Uterus (tissue), 4 donors: ENCODE data around the gene RPS10. TPM values are rescaled to one million over a fixed set of nuclear protein-coding genes. Genes with fewer than 3 reads are reported as not detected.

Experiments
- DNase-seq, 2 donors: peaks; one replicate each; pipeline ENCODE4 v3.0.0-alpha.2; 2019 to 2020
- H3K27ac ChIP-seq, 2 donors: fragments of 200-600 bp; sonication (generic); 1 replicate in 1 of 2; 2 replicates in 1 of 2; pipeline ENCODE4 v1.5.1; 2016 to 2018
- H3K27me3 ChIP-seq, 2 donors: fragments of 200-600 bp; sonication (generic); one replicate each; pipeline ENCODE4 v1.5.1; 2018 to 2019; ENCODE audit warnings: control low read depth in 1 of 2
- H3K36me3 ChIP-seq, 2 donors: fragments of 200-600 bp; sonication (generic); one replicate each; pipeline ENCODE4 v1.5.1; 2019; ENCODE audit warnings: control low read depth in 1 of 2
- H3K4me1 ChIP-seq, 2 donors: fragments of 200-600 bp; sonication (generic); one replicate each; pipeline ENCODE4 v1.5.1; 2018 to 2019; ENCODE audit warnings: control low read depth in 1 of 2
- H3K4me3 ChIP-seq, 2 donors: fragments of 200-600 bp; sonication (generic); 1 replicate in 1 of 2; 2 replicates in 1 of 2; pipeline ENCODE4 v1.5.1; 2018 to 2019; ENCODE audit warnings: mild to moderate bottlenecking in 1 of 2
- H3K9me3 ChIP-seq, 2 donors: fragments of 200-600 bp; sonication (generic); one replicate each; pipeline ENCODE4 v1.5.1; 2019; ENCODE audit warnings: control low read depth in 1 of 2
- POLR2A ChIP-seq, 2 donors: fragments of 450-650 bp; IDR thresholded peaks; one replicate each; pipeline ENCODE4 v1.6.1; 2016; ENCODE audit warnings: antibody characterized with exemption in 2 of 2, mild to moderate bottlenecking in 1 of 2, moderate library complexity in 1 of 2
- intact Hi-C: fragments of 100-400 bp; cut with DNase I; formaldehyde crosslinking; loops from one replicate; pipeline ENCODE4 v1.15.1; 2023; ENCODE audit warnings: low total_unique reads
- total RNA-seq, 4 donors: library from RNA; depleted of rRNA in 3 of 4; stranded (reverse); fragments of >200 nt in 3 of 4; gene quantifications; one replicate each; pipeline versions ENCODE4 v1.1.0 to v1.2.4, GENCODE V29; 2014 to 2023
- TF ChIP-seq, protein P1 (sequence below), 4 experiments: fragments of 200-600 bp in 2 of 4; fragments of 450-650 bp in 2 of 4; sonication (generic) in 2 of 4; IDR thresholded peaks; one replicate each; pipeline ENCODE4 v1.5.1; 2016 to 2019; ENCODE audit warnings: antibody characterized with exemption in 4 of 4, mild to moderate bottlenecking in 2 of 4, moderate library complexity in 1 of 4
- donor health status: DM: yes; HTN: yes; CAD: no.

RPS10 gene
- total RNA-seq, 4 donors from 2014 or later: 1,812 to 9,385 (median 3,859) TPM

DNA sequence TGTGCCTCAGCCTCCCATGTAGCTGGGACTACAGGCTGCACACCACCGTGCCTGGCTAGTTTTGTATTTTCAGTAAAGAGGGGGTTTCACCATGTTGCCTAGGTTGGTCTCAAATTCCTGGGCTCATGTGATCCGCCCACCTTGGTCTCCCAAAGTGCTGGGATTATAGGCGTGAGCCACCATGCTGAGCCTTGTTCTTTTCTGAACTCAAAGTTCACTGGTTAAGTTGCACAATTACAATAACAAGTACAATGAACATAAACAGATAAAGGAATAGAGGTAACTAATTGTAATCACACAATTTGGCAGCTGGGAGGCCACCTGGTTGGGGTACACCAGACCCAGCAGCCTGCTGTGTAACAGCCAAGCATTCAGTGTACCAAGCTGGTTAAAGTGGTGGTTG, 40.1 kb downstream of the RPS10 start:
- no peaks in the 10 kb centered on the region for H3K9me3 ChIP-seq
- TF ChIP-seq, protein P1, sequence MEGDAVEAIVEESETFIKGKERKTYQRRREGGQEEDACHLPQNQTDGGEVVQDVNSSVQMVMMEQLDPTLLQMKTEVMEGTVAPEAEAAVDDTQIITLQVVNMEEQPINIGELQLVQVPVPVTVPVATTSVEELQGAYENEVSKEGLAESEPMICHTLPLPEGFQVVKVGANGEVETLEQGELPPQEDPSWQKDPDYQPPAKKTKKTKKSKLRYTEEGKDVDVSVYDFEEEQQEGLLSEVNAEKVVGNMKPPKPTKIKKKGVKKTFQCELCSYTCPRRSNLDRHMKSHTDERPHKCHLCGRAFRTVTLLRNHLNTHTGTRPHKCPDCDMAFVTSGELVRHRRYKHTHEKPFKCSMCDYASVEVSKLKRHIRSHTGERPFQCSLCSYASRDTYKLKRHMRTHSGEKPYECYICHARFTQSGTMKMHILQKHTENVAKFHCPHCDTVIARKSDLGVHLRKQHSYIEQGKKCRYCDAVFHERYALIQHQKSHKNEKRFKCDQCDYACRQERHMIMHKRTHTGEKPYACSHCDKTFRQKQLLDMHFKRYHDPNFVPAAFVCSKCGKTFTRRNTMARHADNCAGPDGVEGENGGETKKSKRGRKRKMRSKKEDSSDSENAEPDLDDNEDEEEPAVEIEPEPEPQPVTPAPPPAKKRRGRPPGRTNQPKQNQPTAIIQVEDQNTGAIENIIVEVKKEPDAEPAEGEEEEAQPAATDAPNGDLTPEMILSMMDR (IDR thresholded peaks at IDR 0.05): no peak
- TF ChIP-seq POLR2A (IDR thresholded peaks at IDR 0.05): no peak
- H3K4me3 ChIP-seq: no peak overlapping the region
- no peak for DNase-seq
- no peak overlapping the region for H3K27ac ChIP-seq
- H3K27me3 ChIP-seq: no peaks in the 10 kb centered on the region
- intact Hi-C loops: no loop called here
- H3K4me1 ChIP-seq: no peaks in the 10 kb centered on the region
- no peaks in the 10 kb centered on the region for H3K36me3 ChIP-seq

DNA sequence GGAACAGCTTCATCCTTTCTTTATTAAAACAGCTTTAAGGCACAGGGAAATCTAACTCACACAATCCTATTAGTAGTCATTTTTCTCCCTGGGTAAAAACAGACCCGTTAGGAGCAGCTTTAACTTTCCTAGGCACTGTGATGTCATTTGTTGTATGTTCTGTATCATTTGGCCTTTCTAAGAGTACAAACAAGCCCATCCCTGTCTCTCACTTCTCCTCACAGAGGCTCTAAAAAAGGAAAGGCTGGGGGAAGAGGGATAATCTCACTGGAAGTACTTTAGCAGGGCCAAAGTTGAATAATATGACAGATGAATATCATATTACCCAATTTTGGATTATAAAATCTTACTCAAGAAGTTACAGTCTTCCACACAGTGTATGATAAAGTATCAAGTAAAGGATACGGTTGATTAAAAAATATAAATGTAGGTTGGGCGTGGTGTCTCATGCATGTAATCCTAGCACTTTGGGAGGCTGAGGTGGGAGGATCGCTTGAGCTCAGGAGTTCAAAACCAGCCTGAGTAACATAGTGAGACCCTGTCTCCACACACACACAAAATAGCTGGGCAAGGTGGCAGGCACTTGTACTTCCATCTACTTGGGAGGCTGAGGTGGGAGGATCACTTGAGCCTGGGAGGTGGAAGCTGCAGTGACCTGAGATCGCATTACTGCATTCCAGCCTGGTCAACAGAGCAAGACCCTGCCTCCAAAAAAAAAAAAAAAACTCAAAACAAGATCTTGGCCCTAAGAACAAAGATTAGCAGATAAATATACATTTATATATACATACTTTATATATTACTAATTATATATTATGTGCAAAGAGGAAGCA, 41.3 kb downstream of the RPS10 start:
- no peaks in the 10 kb centered on the region for H3K27me3 ChIP-seq
- no peak overlapping the region for H3K4me3 ChIP-seq
- DNase-seq: no peak
- peak overlapping the region; percentile 54 to 69 for H3K27ac ChIP-seq
- H3K9me3 ChIP-seq: no peaks in the 10 kb centered on the region
- no peaks in the 10 kb centered on the region for H3K36me3 ChIP-seq
- intact Hi-C loops: no loop called here
- H3K4me1 ChIP-seq: no peaks in the 10 kb centered on the region
- TF ChIP-seq, protein P1 (IDR thresholded peaks at IDR 0.05): no peak
- no peak for TF ChIP-seq POLR2A (IDR thresholded peaks at IDR 0.05)

DNA sequence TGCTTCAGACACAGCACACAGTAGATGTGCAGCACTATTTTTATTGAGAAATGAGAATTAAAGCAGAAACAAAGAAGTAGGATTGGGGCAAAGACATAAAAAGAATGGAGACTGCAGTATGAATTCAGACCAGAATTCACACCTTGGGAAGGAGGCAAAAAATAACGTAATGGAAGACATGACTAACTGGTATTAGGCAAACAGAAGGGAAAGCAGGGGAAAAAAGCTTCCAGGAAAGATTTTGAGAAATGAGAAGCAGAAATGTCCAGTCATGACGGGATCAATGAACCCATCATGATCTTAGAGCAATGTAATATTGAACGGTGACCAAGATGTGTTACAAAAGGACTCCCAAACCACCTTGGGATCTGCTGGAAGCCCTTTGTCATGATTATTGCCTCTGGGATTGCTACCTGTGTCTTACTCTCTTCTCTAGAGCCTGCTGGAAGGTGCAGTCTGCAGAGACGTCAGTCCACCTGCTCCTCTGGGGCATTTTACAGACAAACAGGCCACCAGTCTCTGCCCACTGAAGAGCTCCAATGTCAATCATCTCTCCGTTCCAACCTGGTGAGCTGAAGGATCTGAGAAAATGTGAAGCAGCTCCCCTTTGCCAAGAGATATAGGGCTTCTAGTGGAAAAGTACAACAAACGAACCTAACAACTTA, 42.1 kb downstream of the RPS10 start:
- intact Hi-C loops: no loop called here
- no peak overlapping the region for H3K4me3 ChIP-seq
- no peak for TF ChIP-seq POLR2A (IDR thresholded peaks at IDR 0.05)
- TF ChIP-seq, protein P1 (IDR thresholded peaks at IDR 0.05): no peak
- DNase-seq: no peak
- no peaks in the 10 kb centered on the region for H3K9me3 ChIP-seq
- no peaks in the 10 kb centered on the region for H3K36me3 ChIP-seq
- no peaks in the 10 kb centered on the region for H3K27me3 ChIP-seq
- H3K27ac ChIP-seq: peak overlapping the region; percentile 54 to 69
- H3K4me1 ChIP-seq: no peaks in the 10 kb centered on the region

DNA sequence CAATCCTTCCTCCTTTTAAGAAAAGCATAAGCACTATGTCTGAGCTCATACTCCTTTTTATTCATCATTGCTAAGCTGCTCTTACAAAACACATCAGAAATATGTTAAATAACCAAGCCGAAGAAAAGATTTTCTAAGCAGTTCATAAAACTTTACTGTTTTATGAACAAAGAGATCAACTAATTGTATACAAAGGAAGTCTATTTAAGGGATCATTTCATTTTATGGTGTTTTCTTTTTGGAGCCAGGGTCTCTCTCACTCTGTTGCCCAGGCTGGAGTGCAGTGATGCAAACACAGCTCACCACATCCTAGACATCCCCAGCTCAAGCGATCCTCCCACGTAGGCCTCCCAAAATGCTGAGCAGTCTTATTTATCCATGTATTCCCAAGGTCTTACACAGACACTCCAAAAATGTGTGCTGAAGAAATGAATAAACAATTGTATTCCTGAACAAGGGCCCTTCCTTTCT, 42.7 kb downstream of the RPS10 start:
- Histone ChIP-seq H3K27ac (peak overlapping the region; percentile 54 to 69), H3K4me3 (no peak overlapping the region), H3K27me3 (no peaks in the 10 kb centered on the region), H3K9me3 (no peaks in the 10 kb centered on the region), H3K4me1 (no peaks in the 10 kb centered on the region), H3K36me3 (no peaks in the 10 kb centered on the region)
- DNase-seq: peak; percentile 31 to 63
- intact Hi-C loops: no loop called here
- TF ChIP-seq, protein P1 (IDR thresholded peaks at IDR 0.05): no peak
- no peak for TF ChIP-seq POLR2A (IDR thresholded peaks at IDR 0.05)

DNA sequence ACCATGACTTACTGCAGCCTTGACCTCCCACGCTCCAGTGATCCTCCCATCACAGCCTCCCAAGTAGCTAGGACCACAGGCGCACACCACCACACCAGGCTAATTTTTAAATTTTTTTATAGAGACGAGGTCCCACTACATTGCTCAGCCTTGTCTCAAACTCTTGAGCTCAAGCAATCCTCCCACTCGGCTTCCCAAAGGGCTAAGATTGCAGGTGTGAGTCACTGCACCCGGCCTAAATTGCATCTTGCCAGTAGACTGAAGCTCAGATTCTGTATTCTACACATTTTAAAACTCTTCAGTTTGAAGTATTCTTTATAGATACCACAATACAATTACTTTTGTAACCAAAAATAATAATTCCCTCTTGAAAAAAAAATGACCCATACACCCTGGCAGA, 44.8 kb downstream of the RPS10 start:
- DNase-seq: no peak
- no peak overlapping the region for H3K4me3 ChIP-seq
- intact Hi-C loops: no loop called here
- H3K4me1 ChIP-seq: no peaks in the 10 kb centered on the region
- H3K9me3 ChIP-seq: no peaks in the 10 kb centered on the region
- TF ChIP-seq POLR2A (IDR thresholded peaks at IDR 0.05): no peak
- TF ChIP-seq, protein P1 (IDR thresholded peaks at IDR 0.05): no peak
- no peak overlapping the region for H3K27ac ChIP-seq
- H3K27me3 ChIP-seq: no peaks in the 10 kb centered on the region
- no peaks in the 10 kb centered on the region for H3K36me3 ChIP-seq
